GM15510 (cell line): ENCODE data around the gene MEI1.

ENCODE experiments used
- POLR2A ChIP-seq: IDR thresholded peaks from 3 replicates; pipeline ENCODE4 v1.6.1; 2011; ENCODE audit warnings: borderline replicate concordance; ENCODE audit not compliant: insufficient read length; ENCODE audit errors: extremely low read depth

The MEI1 gene

GRCh38 chr22:41699264-41700107 is at the start of gene MEI1:
MEI1 (plus strand) TSS chr22:41699503; CDS start chr22:41699539, 36 bp downstream.
- TF ChIP-seq POLR2A: no peak

- TF ChIP-seq POLR2A: no peak
These were observed 49.1 kb upstream of the MEI1 start for GRCh38 chr22:41650229-41650628.

- TF ChIP-seq POLR2A: no peak
These were observed 48.5 kb upstream of the MEI1 start for GRCh38 chr22:41650821-41651220.

DNA sequence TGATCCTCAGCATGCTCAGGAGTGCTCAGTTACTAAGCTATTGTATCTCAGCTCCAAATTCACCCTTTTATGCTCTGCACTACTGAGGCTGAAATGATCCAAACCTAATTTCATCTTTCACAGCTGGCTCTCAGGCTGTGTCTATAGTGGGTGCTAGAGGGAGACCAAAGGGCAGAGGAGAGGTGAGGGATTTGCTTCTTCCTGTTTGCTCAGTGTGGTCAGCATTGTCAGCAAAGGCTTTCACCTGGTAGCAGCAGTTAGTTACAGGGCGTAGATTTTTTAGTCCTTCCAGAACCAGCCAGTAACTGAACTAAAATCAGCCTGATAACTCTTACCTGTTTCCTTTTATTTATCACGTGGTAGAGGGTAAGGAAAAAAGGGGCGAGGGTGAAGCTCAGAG is 45.0 kb upstream of the MEI1 start:
- TF ChIP-seq POLR2A: no peak

DNA sequence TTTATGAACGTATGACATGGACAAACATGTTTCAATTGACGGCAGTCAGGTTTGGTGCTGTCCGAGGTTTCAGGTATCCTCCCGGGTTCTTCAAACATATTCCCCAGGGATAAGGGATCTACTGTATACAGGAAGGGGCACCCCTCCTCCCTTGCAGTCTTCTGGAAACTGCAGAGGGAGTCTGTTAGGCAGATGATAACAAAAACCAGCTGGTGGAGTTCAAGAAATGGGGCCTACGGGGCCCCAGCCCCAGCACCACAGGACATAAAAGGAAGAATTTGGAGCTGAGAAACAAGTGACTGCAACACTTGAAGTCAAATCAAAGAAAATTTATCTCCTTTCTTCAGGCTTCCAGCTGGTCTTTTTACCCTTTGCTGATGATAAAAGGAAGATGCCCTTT is 42.7 kb upstream of the MEI1 start:
- no peak for TF ChIP-seq POLR2A

GRCh38 chr22:41657709-41658108 is 41.6 kb upstream of the MEI1 start:
- TF ChIP-seq POLR2A: no peak

DNA sequence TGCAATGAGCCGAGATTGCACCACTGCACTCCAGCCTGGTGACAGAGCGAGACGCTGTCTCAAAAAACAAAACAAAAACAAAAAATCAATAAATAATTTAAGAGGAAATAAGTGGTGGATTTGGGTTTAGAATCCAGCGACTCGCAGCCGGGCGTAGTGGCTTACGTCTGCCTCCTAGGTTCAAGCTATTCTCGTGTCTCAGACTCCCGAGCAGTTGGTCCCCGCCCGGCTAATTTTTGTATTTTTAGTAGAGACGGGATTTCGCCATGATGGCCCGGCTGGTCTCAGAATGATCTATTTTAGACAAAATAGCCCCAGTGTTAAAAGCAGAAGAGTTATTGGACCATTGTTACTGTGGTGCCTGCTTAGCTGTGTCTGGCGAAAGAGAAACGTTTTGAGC is 40.4 kb upstream of the MEI1 start:
- no peak for TF ChIP-seq POLR2A

GRCh38 chr22:41659941-41660340 is 39.4 kb upstream of the MEI1 start:
- TF ChIP-seq POLR2A: no peak

- no peak for TF ChIP-seq POLR2A
These were observed 38.9 kb upstream of the MEI1 start for GRCh38 chr22:41660416-41660815.

- TF ChIP-seq POLR2A: no peak
These were observed 38.2 kb upstream of the MEI1 start for GRCh38 chr22:41661088-41661487.

DNA sequence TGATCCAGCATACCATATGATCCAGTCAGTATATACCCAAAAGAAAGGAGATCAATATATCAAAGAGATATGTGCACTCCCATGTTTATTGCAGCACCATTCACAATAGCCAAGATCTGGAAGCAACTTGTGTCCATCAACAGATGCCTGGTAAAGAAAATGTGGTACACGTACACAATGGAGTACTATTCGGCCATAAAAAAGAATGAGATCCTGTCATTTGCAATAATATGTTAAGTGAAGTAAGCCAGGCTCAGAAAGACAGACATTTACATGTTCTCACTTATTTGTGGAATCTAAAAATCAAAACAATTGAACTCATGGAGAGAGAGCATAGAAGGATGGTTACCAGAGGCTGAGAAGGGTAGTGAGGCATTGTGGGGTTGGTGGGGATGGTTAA is 37.6 kb upstream of the MEI1 start:
- no peak for TF ChIP-seq POLR2A

DNA sequence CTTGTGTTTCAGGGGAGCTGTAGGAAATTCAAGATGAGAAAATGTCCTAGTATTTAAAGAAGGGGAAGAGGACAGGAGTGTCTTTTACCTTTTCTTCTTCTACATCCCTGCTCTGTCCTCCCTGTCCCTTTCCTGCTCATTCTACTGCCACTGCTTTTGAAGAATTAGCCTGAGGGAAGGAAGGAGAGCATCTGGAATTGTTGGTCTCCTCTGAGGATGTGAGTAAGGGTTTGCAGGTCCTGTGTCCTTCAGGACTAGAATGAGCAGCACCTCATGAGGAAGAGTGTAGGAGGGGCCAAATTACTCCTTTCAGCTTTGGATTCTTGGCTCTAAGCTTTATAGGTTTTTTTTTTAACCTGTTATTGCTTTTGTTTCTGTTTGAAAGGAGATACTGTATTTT is 34.8 kb upstream of the MEI1 start:
- no peak for TF ChIP-seq POLR2A

- TF ChIP-seq POLR2A: no peak
These were observed 34.4 kb upstream of the MEI1 start for GRCh38 chr22:41664951-41665350.

GRCh38 chr22:41668971-41669911 is 30.1 kb upstream of the MEI1 start:
- TF ChIP-seq POLR2A: no peak

DNA sequence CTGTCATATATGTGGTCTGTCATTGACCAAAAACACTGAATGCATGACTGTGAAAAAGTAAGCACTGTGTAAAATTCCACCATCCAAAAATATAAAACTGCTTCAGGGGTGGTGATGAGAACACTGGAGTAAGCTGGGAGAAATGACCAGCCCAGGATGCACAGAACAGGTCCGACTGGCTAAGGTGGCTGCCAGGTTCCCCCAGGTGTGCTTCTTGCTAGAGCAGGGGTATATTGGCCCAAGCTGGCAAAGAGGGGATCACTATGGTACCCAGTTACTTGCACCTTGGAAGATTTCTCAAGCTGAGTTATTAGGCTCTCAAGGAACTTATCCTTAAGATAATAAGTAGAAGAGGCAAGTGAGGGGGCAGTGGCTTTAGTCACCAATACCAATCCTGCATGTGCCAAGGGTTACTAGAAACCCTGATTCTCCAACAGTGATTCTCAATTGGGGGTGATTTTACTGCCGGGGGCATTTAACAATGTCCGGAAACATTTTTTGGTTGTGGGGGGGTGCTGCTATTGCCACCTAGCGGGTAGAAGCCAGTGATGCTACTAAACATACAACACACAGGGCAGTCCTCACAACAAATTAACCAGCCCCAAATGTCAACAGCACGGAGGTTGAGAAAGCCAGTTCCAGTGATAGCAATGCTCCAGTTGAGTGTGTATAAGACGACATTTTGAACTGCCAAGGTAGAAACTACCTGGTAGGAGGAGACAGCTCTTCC is 26.4 kb upstream of the MEI1 start:
- no peak for TF ChIP-seq POLR2A
